Measurements from ENCODE around the gene PDGFRB.

Gene PDGFRB

DNA sequence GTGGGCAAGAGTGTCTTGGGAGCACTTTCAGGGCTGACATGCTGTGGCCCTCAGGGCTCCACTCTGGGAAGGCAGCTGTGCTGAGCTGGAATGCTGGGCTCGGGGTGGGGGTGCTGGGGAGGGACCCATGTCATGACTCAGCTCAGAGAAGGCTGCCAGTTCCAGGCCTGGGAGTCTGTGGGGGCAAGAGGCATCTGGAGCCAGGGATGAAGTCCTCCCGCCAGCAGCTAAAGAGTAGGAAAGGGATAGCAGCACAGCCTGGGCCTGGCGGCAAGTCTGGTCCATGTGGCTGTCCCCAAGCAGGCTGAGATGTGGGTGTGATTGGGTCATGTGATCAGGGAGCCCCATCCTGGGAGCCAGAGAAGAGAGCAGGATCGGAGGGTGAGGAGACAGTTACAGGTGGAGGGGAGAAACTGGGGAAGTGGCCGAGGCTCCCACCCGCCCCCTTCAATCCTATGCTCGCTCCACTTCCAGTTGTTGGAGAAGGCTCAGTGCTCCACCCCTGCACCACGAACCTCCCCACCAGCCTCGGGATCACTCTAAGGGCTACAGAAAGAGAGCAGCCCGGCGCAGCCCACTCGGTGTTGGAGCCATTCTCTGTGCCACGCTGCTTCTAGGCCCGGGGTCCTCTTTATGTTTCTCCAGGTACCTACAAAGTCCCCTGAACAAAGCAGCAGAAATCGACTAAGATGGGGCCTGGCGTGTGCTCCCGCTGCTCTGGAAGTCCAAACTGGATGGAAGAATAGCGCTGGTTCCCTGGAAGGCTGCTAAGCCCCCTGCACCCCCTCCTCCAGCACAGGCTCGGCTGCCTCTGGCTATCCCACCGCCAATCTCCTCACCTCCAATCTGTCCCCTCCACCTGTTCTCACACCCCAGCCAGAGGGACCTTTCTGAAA lies 12.0 kb downstream of the PDGFRB start:
- DNase-seq = no peak

GRCh38 chr5:150142959-150143349 lies 12.7 kb downstream of the PDGFRB start:
- DNase-seq = peak; percentile 56

- no peak for DNase-seq
Observed at GRCh38 chr5:150142185-150142958, 13.3 kb downstream of the PDGFRB start.

DNA sequence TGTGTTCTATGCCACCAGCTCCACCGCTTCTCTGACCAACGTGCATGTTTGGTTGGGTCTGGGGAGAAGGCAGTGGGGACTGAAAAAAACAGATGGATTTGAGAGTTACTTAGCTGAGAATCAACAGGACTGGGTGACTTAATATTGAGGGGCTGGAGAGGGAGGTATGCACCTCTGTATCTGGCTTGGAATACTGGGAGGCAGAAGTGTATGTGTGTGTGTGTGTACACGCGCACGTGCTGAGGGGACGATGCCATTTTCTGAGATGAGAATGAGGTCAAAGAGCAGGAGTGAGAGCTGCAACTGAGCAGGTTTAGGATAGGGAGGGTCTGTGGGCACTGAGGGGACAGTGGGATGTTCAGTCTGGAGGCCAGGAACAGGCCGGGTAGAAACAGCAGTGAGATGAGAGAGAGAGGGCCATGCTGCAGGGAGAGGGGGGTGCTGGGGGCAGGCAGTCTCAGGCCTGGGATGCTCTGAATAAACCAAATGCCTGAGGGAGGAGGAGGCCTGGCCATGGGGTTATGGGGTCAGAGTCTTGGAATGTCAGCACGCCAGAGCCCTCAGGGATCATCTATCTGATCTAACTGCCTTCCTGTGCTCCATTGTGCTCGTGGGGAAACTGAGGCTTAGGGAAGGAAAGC lies 14.0 kb downstream of the PDGFRB start:
- no peak for DNase-seq

GRCh38 chr5:150140830-150141229 lies 14.8 kb downstream of the PDGFRB start:
- no peak for DNase-seq

DNA sequence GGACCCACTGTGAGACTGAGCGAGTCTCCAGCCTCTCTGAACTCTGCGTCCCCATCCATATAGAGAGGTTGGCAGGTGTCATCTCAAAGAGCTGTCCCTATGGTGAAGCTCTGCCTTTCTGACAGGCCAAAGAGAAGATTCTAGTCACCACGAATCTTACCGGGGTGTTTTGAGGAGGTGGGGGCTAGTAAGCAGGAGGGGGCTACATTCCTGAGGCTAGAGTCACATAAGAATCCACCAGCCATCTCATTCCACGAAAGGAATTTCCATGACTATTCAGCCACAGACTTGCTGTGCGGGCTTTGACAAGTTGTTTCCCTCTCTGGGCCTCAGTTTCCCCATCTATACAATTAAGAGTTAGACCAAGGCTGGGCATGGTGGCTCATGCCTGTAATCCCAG lies 16.3 kb downstream of the PDGFRB start:
- DNase-seq = no peak

DNA sequence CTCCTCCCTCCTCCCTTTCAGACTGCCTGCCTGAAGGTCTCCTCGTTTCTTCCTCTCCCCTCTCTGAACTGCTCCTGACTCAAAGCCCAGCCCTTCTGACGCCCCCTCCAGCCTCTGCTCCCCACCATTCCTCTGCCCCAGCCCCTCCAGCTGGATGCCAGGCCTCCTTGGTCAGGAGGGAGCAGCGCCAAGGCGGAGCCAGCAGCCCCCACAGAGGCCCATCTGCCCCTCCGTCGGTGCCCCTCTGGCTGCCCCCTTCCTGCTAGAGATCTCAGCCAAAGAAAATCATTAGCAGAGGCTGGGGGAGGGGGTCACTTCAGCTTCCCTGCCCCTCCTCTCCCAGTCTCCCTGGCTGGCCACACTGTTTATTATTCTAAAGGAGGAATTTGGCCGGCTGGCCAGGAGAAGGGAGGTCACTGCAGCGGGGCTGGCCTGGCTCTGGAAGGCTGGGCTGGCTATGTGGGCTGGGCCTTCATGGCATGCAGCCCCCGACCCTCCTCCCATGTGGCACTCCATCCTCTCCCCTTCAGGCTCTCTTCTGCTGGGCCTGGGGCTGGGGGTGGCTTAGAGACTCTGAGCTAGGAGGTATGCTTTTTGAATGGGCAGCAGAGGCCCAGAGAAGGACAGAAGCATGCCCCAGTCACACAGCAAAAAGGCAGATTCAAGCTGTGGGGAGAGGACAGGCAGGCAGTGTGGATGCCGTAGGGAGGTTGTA lies 16.9 kb downstream of the PDGFRB start:
- no peak for DNase-seq

DNA sequence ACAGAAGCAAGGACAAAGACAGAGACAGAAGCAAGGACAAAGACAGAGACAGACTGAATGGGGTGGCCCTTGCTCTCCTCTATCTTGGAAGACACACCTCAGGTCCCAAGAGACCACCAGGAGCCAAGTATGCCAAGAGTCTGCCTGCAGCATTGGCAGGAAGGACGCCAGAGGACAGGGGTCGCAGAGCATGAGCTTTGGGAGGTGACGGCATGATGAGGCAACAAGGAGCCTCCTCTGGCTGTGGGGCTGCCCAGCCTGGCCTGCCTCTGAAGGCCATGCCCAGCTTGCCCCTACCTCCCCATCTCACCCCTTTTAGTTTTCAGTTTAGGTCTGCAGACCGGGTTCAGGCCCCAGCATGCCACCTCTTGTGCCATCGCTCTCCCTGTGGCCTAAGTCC lies 17.6 kb downstream of the PDGFRB start:
- DNase-seq = no peak

DNA sequence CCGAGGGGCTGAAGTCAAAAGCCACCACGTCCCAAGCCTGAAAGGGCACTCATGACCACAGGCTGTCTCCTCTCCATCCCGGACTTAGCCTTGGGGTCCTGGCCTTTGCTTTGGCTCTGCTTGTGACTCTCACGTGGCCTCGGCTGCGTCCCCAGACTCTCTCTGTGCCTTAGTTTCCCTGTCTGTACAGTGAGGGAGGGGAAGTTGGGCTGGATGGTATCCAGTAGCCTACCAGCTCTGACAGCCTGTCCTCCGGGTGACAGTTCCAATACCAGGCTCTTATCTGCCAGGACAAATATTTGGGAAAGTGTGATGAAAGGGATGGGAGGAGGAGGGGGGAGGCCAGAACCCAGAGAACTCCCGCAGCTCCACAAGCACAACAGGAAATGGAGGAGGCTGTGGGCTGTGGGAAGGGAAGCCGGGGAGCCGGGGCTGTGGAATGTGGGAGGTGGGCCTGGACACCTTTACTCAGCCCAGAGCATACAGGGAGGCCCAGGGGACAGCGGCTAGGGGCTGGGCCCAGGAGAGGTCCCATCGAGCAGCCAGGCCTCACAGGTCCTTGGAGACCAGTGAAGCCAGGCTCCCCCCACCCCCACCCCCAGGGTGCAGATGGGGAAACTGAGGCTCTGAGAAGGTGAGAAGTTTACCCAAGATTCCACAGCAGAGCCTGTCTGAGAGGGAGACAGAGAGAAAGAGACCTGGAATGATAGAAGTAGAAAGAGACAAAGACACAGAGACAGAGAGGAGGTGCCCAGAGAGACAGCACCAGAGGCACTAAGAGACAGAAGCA lies 18.3 kb downstream of the PDGFRB start:
- no peak for DNase-seq

- DNase-seq = no peak
Observed at GRCh38 chr5:150136305-150137167, 19.1 kb downstream of the PDGFRB start.

DNA sequence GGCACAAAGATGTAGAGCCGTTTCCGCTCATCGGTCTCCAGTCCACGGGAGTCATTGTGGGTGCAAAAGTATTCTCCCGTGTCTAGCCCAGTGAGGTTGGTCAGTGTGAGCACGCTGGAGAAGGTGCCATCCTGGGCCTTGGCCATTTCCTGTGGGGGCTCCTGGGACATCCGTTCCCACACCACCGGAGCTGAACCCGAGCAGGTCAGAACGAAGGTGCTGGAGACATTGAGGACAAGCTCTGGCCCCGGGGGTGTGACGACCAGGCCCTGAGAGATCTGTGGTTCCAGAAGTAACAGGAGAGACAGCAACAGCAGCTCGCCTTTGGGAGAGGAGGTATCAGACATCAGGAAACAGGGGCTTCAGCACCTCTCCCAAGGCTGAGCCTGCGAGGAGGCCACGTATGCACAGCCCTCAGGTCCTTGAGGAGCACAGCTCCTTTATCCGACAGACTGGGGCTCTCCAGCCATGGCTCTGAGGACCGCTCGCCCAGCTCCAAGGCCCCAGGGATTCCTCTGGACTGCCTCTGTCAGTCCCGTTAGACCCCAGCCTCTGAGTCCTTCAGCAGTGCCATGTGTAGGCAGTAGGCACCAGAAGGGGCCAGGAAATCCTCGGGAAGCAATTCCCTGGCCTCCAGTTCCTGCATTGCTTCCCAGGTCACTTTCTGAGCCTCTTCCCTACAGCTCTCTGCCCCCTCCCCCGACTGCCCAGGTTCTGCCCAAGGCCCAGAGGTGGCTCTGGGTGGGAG lies 19.9 kb downstream of the PDGFRB start:
- DNase-seq = no peak

DNA sequence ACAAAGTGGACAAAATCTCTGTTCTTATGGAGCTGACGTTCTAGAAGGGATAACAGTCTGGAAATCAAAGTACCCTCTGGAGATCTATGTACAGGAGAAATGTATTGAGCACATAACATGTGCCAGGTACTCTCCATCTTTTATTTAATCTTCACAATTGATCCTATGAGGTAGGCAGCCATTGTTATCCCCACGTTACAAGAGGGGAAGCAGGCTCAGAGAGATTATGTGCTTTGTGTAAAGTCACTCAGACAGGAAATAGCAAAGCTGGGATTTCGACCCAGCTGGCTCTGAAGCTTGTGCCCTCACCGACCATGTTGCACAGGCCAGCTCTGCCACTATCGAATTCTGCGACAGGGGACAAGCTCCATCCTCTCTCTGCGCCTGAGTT lies 21.5 kb downstream of the PDGFRB start:
- DNase-seq = no peak

DNA sequence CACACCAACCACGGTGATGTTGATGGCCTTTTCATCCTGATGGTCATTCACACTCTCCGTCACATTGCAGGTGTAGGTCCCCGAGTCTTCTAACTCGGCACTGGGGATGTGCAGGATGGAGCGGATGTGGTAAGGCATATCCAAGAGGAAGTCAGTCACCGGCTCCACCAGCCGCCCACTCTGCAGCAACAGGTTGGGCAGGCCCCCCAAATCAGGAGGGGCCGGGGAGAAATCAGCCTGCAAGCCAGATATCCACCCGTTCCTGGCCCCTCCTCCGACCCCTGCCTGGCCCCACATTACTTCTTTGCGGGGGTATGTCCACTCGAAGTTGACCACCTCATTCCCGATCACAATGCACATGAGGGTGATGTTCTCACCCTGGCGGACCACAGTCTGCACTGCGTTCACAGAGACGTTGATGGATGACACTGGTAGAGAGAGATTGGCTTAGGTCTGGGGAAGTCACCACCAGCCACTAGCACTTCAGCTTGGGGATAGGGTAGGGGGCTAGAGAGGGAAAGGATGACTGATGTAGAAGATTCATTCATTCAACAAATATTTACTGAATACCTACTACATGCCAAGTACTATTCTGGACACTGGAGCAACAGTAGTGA lies 22.0 kb downstream of the PDGFRB start:
- DNase-seq = no peak

DNA sequence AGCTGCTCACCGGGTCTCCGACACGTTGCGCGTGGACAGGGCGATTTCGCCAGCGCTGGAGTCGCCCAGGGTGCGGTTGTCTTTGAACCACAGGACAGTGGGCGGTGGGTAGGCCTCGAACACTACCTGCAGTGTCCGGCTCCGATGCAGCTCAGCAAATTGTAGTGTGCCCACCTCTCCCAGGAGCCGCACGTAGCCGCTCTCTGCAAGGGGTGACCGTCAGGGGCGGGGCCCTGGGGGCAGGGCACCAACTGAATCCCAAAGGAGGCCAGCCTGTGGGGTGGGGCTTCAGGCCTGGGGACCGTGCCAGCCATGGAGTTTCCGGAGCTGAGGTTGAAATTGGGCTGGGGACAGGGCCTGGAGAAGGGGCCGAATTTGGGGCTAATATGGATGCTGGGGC lies 22.9 kb downstream of the PDGFRB start:
- DNase-seq = no peak

GRCh38 chr5:150131978-150132694 lies 23.5 kb downstream of the PDGFRB start:
- peak; percentile 14 for DNase-seq

GRCh38 chr5:150131461-150131860 lies 24.2 kb downstream of the PDGFRB start:
- no peak for DNase-seq

DNA sequence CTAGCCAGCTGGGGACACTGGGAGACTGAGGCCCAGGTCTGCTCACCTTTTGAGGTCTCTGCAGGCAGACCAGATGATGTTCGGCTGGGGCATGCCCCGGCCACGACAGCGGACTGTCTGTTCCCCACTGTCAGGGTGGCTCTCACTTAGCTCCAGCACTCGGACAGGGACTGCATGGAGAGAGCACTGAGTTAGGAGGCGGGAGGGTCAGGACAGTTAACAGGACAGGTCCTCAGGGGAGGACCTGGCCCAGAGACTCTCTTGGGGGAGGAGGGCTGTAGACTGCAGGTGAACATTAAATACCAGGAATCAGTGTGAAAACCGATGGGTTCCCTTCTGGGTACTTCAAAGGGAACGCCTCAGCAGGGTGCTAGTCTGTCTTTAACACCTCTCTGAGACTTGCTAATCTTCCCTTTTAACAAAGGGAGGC lies 25.1 kb downstream of the PDGFRB start:
- no peak for DNase-seq

DNA sequence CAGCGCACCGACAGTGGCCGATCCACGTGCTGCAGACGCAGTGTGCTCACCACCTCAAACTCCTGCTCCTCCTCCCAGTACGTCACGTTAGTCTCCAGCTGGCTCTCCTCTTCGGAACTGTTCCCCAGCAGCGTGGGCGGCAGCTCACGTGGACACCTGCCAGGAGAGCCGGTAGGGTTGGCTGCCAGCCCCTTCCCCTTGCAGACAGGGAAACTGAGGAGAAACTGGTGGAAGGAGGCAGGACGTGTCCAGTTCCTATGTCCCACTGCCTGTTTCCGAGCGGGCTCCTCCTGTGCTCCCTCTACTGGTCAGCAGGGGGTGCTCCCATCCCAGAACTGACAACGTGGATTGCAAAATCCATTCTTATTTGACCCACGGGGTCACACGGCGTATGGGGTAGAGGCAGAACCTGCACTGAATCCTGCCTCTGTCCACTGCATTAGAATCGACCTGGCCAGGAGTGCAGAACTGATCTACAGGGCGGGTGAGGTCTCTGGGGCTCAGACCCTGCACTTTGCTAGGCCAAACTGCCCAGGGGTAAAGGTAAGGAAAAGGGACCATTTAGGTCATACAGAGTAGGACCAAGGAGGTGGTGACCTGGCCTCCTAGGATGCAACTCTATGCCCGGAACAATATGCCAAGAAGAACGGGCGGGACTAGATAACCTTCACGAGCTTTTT lies 25.7 kb downstream of the PDGFRB start:
- peak; percentile 52 for DNase-seq

DNA sequence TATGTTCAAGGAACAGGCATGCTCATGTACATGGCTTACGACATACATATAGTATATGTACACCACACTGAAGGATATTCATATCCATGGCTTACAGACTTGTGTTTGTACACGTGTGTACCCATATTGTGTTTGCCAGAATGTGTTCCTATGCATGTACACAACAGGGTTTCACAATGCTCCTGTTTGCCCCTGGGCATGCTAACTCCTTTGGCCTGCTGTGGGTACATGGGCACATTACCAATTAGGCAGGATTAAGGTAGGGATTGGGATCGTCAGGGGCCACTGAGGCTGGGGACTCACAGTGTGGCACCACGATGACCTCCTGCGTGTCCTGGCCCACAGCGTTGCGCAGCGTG lies 26.2 kb downstream of the PDGFRB start:
- no peak for DNase-seq

Measured in CD4-positive, alpha-beta T cell treated with Interferon gamma for 1 hour (primary cell).